ENCODE results near the gene PHACTR3.
"Not testable (repeated sequence)": the region's sequence is repeated elsewhere in the genome, so short reads cannot be mapped to it uniquely, and the experiment has no call there.

The PHACTR3 gene

DNA sequence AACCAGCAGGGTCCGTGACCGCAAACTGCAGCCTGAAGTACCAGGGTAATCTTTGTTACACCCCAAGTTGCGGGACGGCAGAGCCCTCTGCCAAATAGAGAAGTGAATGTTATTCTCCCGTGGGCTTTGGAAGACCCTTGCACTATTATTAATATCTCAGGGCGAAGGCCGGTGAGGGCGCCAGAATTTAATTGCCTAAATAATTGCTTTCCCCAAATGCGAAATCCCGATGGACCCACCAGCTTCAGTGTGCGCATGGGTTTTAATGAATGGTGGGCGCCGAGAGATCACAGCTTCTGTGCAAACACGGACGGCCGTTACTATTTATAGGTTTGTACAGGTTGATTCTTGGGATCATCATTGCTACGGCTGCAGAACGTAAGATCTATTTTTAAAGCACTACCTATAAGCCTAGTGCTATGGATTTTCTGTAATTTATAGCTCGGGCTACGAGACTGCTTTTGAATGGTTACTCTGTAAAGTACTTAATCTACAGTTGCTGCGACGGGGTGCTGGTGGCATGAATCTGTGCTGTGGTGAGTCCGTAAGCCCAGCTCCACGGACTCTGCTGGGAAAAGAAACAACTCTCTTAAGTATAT, 15.2 kb upstream of the PHACTR3 start:
- DNase-seq = no peak

DNA sequence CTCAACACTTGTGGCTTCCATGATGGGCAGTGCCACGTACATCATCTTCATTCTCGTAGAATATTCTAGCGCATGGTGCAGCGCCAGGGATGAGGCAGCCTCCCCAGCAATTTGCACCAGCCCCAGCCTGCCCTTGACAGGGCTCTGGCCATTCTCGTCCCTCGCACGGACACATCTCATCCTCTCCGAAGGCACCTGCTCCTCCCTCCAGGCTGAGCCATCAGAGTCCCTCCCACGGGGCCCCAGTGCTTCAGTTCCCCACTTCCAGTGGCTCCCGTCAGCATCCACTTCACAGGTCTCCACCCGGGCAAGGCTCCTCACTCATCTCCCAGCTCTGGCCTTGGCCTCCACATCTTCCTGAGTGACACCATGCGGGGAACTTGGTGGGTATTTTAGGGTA, 13.3 kb upstream of the PHACTR3 start:
- DNase-seq = no peak

DNA sequence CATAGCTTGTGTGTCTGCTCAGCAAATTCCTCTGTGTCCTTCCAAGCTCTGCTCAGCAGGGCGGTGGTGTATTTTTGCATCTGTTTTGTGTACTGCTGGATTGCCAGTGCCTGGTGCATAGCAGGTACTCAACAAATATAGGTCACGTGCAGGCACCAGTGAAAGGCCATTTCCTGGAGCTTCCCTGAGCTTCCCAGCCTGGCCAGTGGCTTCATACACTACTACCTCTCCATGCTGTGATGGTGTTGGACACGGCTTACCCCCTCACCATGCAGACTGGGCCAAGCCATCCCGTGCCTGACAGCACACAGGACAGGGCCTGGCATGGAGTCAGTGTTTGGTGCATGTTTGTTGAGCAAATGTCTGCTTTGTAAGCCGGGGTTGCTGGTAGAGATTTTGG, 7.7 kb upstream of the PHACTR3 start:
- DNase-seq = peak; percentile 20 to 21

DNA sequence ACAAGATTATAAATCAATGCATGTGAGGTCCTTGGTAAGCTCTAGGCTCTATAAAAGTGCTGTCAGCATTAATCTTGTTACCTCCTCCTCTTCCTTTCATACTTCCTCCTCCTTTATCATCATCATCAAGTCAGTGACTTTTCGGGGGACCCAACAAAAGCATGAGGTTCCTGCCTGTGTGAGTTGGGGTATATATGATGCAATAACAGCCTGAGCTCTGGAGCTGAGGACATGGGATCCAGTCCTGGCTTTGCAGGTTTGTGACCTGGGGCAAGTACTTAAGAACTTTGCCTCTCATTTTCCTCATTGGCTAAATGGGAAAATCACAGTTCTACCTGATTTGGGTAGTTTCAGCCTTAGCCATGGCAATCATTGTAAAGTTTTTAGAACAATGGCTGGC, 7.1 kb upstream of the PHACTR3 start:
- no peak for DNase-seq

DNA sequence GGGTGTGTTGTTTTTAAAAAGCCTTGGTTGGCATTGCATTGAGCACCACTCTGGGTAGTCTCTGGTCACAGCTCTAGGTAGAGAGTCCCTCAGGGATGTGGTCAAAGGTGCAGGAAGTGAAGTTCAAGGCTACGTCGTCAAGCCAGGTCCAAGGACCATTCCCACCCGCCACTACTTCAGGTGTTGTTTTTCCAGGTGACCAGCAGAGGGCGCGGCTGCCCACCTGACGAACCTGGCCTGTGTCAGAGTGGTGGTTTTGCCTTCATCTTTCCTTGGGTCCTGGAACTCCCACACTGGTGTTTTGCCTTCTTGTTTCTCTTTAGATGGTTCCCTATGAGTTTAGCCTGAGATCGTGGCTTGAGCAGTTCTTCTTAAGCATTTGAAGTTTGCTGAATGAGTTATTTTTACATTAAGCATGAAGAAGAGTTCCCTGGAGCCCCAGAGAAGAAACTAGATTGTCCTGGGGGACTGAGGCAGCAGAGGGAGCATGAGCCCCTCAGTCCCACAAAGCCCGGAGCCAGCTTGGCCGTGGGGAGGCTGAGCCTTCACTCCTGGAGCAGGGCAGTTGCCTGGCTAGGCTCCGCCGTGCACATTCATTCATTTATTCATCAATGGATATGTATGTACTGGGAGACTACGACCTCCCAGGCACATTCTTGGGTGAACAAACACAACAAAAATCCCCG, 5.6 kb upstream of the PHACTR3 start:
- peak in 1 of 2 experiments; percentile 22 for DNase-seq

DNA sequence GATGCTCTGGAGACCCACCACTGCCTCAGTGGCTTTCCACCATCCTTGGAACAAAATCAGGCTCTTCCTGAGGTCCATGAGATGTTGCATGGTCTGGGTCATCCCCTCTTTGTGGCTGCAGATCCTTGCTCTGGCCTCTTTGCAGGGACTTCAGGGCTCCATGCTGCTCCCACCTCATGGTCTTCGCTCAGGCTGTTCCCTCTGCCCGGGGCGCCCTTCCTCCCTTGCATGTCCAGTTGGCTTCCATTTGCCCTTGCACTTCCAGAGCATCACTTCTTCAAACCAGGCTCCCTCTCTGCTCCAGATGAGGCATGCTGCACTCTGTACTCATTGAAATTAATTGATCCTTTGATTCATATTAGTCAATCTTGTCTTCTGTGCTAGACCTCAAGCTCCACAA, 4.4 kb upstream of the PHACTR3 start:
- no peak for DNase-seq

DNA sequence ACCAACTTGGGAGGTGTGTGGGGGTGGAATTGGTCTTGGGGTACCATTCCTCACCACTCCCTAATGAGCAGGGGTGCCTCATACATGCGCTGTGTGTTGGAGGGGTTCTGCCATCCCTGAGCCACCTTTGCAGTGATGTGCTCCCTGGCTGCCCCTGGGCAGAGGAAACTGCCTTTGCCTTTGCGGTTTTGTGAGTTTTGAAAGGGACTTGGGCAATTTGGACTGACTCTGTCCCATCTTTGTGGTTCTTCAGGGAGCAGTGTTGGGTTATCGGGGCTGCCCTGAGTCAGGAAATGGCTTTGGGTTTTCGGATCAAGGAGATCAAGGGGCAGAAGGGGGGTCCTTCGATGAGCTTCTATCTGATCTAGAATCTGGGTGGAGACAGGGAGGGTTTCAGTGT, 3.9 kb upstream of the PHACTR3 start:
- DNase-seq = no peak

DNA sequence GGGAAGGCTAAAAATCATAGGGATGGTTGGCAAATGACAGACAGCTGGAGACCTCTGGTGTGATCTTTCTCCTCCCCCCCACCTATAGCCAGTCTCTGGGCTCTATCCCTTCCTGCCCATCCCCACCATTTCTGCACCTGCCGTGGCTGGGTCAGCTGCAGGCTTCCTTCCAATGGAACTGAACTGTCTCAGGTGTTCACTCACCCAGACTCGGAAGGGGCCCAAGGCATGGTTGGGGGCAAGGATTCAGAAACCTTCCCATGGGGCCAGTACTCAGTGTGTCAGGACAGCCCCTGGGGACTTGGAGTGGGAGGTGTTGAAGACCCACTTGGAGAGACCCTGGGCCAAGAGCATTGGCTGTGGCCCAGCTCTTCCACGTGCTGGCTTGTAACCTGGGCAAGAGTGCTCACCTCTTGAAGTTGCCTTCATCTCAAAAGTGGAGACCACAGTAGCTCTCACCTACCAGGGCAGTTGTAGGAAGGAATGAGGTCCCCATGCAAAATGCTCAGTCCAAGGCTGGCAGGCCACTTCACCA, 1.7 kb upstream of the PHACTR3 start:
- DNase-seq = no peak

DNA sequence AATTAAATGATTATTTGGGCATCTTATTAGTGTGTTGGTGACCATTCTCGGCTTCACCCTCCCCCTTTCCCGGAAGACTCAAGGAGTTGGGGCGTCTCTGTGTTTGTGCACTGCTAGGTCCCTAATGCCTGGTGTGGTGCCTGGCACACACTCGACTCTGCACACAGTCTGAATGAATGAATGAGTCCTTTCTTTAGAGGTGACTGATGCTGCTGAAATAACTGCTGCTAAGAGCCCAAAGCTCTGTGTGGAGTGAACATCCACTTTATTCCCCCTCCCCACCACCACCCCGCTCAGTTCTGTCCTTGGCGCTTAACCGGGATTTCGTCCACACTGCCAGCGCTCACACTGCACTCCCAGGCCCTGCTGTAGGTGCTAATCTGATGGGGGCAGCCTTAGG, 1.2 kb upstream of the PHACTR3 start:
- no peak for DNase-seq

DNA sequence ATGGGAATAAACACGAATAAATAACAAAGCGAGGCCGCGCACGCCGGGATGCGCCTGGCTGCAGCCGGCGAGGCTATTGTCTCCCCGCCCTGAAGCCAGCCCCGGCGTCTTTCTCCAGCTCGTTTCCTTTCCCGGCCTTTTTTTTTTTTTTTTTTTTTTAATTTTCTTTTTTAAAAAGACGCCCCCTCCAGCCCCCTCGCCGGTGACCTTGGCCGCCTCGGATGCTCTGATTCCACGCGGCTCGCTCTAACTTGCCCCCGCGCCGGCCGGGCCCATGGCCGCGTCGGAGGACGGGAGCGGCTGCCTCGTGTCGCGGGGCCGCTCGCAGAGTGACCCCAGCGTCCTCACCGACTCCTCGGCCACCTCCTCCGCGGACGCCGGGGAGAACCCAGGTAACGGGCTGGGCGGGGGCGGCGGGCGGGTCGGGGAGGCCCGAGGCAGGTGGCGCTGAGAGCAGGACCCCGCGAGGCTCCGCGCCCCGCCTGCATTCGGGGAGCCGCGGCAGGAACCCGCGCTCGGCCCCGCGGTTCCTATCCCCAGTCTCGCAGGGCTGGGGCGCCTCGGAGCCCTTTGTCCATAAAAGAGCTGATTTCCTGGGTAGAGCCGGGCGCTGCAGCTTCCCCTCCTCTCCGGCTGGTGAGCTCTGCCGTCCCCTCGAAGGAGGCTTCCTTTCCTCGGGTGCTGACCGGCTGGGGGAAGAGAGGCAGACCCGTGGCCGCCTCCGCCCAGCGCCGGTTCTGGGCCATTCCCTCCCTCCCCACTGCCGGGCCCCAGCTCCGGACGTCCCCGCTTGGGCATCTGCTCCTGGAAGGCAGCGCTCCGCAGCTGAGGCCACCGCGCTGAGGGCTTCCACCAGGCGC, 631 bp downstream of the PHACTR3 start:
- DNase-seq = no peak

DNA sequence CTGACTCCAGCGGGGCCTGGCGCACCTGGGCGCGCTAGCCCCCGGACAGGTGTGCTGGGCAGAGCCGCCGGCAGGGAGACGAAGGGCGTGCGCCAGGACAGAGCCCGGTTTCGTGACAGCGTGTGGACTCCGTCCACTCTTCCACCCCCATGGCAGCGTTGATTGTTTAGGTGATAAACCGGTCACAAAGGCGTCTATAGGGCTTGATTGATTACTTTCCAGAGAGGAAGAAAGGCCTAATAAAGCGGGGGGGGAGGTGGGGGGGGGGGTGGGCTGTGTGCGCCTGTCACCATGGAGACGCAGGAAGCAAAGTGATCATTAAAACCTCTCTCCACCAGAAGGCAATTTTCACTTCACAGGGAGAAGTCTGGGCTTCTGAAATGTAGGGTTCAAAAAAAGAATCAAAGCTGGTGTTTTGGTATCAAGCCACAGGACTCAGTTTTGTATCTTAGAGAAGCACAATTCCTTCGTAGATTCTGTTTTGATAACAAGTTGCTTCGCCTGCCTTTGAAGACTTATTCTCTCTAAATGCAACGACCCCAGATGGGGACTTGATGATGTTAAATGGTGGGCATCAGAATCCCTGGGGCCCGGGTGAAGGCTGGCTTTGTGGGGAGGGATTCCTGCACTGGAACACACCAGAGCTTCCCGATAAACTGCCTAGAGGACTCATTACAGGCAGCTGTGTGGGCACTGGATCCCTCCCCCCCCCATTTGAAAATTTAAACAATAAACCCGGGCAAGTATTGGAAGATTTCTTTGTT, 1.4 kb downstream of the PHACTR3 start:
- no peak for DNase-seq

DNA sequence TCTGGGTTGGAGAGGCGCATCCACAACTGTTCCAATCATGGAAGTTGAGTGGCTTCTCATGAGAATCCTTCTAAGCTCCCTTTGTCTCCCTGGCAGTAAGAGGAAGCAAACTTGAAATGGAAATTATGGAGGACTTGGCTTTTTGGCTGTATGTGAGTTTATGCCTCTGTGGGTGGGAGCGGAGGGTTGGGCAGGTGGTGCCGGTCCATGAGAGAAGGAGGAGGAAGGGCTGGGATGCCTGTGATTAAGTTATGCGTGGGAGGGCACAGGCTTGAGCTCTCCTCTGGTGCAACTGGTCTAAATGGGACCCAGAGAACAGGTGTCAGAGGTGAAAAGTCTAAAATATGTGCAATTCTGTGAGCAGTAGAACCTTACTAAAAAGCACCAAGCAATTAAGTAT, 2.2 kb downstream of the PHACTR3 start:
- no peak for DNase-seq

DNA sequence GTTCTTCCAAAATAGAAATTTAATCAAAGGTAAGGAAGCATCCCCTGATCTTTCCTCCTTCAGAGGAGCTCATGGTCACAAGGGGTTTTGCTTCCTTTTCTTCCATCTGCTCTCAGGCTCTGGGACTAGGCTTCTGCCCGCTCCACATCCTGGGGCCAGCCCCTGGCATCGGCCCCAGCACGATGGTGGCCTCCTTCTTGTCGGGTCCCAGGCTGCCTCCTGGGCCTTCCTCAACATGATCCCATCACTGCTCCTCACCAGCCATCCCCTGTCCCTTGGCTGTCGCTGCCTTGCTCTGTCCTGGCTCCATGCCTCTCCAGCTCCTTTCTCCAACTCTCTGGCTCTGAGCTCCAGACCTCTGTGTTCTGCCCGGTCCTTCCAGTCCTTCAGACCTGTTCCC, 4.1 kb downstream of the PHACTR3 start:
- no peak for DNase-seq

DNA sequence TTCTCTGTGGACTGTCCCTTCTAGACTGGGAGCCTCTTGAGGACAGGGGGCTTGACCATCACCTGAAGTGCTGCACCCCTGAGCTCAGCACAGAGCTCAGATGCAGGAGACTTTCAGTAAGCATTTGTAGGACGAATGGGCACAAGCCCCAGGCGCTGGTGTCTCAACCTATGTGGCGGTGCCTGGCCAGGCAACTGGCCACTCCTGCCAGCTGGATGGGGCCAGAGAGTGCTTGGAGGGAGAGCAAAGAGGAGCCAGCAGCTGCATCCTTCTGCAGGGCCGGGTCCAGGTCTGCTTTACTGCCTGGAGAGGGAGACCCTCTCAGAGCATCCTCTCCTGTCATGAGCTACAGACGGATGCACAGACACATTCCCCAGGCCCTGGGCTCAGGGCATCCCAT, 4.5 kb downstream of the PHACTR3 start:
- DNase-seq = no peak

DNA sequence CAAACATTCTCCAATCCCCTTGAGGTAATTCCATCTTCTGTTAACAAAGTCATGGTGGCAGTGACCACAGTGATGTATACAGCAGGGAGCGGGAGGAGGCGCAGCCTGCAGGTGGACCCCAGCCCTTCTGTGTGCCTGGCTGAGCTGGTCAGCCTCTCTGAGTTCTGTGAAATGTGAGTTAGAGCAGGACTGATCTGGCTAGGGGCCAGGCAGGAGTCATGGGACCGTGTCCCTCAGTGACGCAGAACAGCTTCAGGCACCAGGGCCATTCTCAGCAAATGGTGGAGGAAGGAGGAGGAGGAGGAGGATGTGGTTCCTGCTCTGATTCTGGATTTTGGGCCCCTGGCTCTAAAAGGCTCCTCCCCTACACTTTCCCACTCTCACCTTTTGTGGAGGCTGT, 6.9 kb downstream of the PHACTR3 start:
- no peak for DNase-seq

DNA sequence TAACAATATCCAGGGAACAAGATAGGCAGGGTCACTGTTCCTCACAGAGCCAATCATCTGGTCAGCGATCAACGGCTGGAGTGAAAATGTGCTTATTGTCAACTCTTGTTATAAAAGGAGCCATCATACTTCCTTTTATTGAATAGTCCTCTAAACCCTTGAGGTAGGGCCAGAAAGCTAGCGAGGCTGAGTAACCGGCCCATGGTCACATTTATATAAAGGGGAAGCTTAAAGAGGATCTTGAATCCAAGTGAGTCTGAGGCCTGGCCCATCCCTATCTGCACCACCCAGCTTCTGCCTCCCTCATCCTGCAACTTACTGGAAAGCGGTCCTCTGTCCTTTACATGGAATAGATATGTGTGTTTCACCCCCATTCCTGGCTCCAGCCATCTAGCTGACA, 9.5 kb downstream of the PHACTR3 start:
- DNase-seq = no peak

DNA sequence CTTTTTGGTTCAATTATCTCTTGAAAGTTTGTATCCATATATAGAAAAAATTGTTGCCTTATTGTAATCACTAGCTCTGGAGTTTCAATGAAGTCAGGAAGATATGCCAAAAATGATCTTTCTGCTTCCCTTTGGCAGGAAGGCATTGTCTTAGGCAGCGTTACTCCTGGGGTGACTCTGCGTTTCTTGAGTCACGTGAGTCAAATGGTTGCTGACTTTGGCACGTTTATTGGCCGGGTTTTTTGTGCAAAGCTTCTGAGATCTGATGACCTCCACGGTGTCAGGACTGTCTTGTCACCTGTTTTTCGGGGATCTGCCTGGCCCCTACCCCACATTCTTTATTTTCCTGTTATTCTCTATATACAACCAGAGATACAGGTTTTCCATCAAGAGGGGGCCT, 10.4 kb downstream of the PHACTR3 start:
- no peak for DNase-seq

DNA sequence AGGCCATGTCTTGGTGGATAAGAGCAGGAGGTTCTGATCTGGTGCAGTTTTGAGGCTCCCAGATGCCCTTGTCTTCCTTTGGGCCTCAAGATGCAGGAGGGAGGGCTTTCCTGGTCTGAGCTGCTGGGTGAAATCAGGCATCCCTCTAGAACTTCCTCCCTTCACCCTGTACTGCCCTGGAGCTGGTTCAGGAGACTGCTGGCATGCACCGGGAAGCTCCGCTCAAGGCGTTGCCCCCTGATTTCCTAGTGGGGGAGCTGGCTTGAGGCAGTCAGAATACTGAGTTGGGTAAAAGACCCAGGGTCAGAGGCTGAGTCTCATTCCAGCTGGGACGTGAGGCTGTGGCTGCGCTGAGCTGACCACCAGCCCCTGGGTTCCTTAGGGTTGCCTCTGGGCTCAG, 12.0 kb downstream of the PHACTR3 start:
- no peak for DNase-seq

DNA sequence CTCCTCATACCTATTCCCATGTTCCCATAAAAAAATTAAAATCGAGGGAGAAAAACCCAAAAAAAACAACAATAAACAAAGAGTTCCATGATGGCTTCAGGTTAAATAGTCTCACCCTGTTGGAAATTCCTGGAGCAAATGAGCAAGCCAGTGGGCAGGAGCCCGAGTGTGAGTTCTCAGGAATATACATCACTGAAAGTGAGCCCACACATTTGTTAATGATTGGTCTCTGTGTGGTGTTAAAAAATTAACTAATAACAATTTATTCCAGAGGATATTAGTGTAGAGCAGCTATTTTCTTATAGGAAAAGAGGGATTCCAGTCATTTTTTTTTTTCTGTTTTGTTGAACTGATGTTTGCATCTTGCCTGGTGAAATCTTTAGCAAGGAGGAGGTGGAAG, 12.9 kb downstream of the PHACTR3 start:
- no peak for DNase-seq

DNA sequence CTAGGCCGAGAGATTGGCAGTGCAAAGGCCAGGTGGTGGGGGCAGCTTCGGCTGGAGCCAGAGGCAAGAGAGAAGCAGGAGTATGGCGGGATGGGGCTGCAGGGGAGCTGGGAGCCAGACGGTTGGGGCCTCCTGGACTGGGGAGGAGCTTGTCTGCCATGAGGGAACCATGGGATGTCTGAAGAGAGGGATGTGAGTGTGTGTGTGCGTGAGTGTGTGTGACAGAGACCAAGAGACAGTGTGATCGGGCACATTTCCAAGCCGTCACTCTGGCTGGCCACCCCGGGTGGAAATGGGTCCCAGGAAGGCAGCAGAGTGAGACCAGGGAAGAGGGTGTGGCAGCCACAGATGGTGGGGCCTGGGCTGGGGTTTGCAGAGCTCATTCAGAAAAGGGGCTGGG, 13.8 kb downstream of the PHACTR3 start:
- no peak for DNase-seq

DNA sequence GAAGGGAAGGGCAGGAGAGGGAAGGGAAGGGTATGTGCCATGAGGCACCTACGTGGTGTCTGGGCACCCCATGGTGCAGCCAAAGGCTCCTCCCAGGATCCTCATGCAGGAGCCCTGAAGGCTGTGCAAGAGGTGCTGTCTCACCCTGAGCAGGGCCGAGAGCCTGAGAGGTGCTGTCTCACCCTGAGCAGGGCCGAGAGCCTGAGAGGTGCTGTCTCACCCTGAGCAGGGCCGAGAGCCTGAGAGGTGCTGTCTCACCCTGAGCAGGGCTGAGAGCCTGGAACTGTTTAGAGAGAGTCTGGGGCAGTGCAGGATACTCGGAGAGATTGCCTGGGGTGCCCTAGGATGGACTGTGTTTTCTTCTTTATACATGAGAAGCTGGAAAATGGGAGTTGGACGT, 14.2 kb downstream of the PHACTR3 start:
- DNase-seq = not testable (repeated sequence)

DNA sequence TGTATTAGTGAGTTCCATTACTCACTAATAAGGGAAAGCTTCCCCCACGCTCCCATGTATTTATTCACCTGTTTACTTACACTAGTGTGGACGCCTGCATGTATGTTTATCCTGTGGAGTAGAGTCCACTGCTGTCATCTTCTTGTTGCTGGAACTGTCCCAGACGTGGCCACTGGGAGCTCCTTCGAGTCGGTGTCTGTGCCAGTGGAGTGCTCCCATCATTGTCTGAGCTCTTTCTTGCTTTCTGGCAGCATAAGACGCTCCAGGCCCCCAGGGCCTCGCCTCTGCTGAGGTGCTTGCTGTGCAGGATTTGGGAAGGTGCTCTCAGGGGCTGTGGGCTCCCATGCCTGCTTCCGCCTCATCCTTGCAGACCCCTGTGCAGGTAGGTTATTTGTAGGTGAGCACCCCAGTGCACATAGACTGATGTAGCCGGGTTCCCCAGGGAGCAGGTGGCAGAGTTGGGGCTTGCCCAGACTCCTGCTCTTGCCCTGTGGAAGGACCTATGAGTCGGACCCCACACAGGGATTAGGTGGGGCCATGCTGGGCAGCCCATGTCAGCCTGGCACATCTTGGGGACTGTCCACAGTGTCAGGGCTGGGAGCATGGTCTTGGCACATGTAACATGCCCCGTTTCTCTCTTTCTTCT, 16.6 kb downstream of the PHACTR3 start:
- DNase-seq = no peak

DNA sequence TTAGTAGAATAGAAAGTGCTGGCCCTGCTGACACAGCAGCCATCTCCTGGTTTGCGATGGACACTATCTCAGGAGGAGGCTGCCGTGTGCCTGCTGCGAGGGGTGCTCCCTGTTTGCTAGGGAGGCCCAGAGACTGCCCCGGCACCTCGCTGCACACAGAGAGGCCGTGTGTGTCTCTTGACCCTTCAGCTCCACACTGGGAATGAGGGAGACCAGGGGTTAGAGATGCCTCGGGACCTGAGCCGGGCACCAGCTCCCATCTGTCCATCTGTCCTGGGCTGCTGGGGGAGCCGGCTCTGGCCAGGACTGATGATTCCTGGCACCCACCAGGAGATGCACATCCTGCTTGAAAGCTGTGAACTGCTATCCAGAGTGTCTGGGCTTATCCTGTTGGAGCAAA, 18.2 kb downstream of the PHACTR3 start:
- no peak for DNase-seq
